ENCODE measurements around the gene MAP3K1. TPM values are rescaled to one million over a fixed set of nuclear protein-coding genes. Genes with fewer than 3 reads are reported as not detected.

The MAP3K1 gene
- total RNA-seq, 1 donor from 2014 or later, result 20.3 TPM

DNA sequence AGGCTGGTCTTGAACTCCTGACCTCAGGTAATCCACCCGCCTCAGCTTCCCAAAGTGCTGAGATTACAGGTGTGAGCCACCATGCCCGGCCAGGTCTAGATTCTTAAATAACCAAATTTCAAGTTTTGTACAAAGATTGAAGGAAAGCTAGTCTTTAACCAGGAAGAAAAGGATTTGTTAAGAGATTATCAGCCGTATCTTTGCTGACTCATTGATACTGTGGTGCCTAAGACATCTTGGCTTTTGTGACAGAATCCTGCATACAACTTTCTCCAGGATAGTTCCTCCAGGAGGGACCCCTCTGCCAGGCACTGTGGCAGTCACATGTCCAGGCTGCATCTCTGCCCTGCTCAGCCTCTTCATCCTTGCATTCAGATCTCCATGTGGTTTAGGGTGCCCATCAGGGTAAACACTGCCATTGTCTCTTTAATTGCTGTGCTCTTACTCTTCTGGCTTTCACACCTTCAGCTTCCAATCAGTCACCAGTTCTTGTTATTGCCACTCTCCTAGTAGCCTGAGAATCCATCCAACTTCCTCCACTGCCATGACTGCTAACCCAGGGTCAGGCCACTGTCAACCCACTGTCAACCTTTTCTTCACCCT, 10.0 kb downstream of the MAP3K1 start:
- H3K27me3 ChIP-seq, result no peaks in the 10 kb centered on the region
- no peak overlapping the region for H3K4me3 ChIP-seq
- H3K27ac ChIP-seq, result no peak overlapping the region
- intact Hi-C loops (cut with DNase I), result no loop called here
- DNase-seq (no peak), ATAC-seq (no peak)
- H3K36me3 ChIP-seq, result no peaks in the 10 kb centered on the region
- peaks cover 33% of the 10 kb centered on the region for H3K4me1 ChIP-seq
- TF ChIP-seq, protein P1, sequence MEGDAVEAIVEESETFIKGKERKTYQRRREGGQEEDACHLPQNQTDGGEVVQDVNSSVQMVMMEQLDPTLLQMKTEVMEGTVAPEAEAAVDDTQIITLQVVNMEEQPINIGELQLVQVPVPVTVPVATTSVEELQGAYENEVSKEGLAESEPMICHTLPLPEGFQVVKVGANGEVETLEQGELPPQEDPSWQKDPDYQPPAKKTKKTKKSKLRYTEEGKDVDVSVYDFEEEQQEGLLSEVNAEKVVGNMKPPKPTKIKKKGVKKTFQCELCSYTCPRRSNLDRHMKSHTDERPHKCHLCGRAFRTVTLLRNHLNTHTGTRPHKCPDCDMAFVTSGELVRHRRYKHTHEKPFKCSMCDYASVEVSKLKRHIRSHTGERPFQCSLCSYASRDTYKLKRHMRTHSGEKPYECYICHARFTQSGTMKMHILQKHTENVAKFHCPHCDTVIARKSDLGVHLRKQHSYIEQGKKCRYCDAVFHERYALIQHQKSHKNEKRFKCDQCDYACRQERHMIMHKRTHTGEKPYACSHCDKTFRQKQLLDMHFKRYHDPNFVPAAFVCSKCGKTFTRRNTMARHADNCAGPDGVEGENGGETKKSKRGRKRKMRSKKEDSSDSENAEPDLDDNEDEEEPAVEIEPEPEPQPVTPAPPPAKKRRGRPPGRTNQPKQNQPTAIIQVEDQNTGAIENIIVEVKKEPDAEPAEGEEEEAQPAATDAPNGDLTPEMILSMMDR (IDR thresholded peaks at IDR 0.05), result no peak
- H3K9me3 ChIP-seq, result no peaks in the 10 kb centered on the region

DNA sequence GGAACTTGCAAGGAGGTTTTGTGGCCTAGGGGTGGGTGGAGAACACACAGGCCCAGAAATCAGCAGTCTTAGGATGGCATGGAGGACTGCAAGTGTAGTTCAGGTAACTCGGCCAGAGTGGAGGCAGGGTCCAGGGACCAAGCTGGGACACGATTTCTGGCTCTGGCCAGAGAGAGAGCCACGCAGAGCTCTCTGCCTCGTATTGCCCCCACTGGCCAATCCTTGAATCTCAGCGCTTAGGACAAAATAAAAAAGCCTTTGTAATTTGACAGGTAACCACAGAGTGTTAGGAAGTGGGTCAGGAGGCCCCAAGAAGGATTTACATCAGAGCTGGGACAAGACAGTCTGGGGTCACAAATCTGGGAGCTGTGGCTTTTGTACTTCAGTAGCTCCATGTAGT, 11.7 kb downstream of the MAP3K1 start:
- ATAC-seq, result peak; percentile 43
- peaks cover 37% of the 10 kb centered on the region for H3K4me1 ChIP-seq

DNA sequence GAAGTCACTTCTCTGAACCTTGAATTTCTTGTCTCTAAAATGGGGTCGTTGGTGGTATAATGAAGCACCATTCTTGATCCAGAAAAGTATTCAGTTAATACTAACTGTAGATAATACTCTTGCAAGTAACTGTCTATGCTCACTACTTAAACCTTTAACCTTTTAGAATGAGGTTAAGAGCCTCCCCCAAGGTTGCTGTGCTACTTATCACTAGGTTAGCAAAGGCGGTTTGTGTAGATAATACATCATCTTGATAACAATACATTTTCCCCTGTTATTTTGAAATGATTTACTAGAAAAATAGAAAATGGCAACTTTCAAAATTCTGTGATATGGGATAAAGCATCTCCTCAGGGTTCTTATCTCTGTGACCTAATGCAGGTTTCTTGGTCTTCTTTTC, 12.6 kb downstream of the MAP3K1 start:
- no peaks in the 10 kb centered on the region for H3K9me3 ChIP-seq
- H3K4me3 ChIP-seq, result no peak overlapping the region
- no peak overlapping the region for H3K27ac ChIP-seq
- no peaks in the 10 kb centered on the region for H3K36me3 ChIP-seq
- ATAC-seq (no peak), DNase-seq (no peak)
- no peaks in the 10 kb centered on the region for H3K27me3 ChIP-seq
- intact Hi-C loops (cut with DNase I), result no loop called here
- TF ChIP-seq, protein P1 (IDR thresholded peaks at IDR 0.05), result no peak
- peaks cover 33% of the 10 kb centered on the region for H3K4me1 ChIP-seq

More for the DNA sequence above, 11.7 kb downstream of the MAP3K1 start:
- TF ChIP-seq, protein P1 (IDR thresholded peaks at IDR 0.05), result peak; percentile 17
- no peaks in the 10 kb centered on the region for H3K27me3 ChIP-seq
- H3K9me3 ChIP-seq, result no peaks in the 10 kb centered on the region
- intact Hi-C loops (cut with DNase I), result no loop called here
- no peak for DNase-seq
- H3K27ac ChIP-seq, result no peak overlapping the region
- H3K4me3 ChIP-seq, result no peak overlapping the region
- no peaks in the 10 kb centered on the region for H3K36me3 ChIP-seq

DNA sequence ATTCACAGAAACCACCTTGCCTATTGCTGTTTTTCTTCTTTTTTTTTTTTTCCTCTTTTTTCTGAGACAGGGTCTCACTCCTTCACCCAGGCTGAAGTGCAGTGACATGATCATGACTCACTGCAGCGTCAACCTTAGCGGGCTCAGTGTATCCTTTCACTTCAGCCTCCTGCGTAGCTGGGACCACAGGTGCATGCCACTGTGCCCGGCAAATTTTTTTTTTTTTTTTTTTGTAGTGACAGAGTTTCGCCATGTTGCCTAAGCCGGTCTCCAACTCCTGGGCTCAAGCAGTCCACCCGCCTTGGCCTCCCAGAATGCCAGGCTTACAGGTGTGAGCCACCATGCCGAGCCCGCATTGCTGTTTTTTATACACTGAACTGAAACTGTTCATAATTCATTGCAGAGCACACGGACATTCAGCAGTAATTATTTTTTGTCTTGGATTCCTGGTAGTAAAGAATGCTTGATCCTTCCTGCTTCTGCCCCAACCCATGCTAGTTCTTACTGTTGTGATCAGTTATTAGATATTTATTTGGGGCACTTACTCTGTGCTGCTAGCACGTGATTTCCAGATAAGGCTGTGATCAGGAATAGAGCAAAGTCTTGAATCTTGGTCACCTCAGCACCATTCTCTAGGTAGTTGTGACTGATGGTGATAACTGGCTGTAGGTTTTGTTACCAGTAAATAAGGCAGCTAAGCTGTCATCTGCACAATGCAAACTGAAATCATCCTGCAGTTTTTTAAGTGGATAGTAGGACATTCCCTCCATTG, 14.0 kb downstream of the MAP3K1 start:
- intact Hi-C loops (cut with DNase I), result no loop called here
- DNase-seq, result no peak
- TF ChIP-seq, protein P1 (IDR thresholded peaks at IDR 0.05), result no peak
- H3K27me3 ChIP-seq, result no peaks in the 10 kb centered on the region
- H3K36me3 ChIP-seq, result no peaks in the 10 kb centered on the region
- H3K4me3 ChIP-seq, result no peak overlapping the region
- no peaks in the 10 kb centered on the region for H3K9me3 ChIP-seq
- ATAC-seq, result no peak
- H3K4me1 ChIP-seq, result peaks cover 25% of the 10 kb centered on the region
- H3K27ac ChIP-seq, result no peak overlapping the region

DNA sequence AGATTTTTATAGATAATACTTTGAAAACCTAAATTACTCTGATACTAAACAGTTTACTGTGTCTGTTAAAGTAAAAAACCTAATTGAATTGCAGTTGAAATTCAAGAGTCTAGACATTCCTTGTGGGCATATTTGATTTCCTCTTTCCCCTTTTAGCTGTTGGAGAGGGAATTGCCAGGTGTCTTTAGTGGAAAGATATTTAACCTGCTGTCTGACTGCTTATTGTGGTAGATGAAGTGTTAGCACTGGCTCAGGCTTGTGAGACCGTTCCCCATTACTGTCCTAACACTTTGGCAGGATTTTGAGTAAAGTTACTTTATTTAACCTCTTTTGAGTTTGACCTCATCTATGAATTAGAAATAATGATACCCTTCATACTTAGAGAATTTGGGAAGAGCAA, 16.4 kb downstream of the MAP3K1 start:
- no peak overlapping the region for H3K27ac ChIP-seq
- H3K4me1 ChIP-seq, result peaks cover 20% of the 10 kb centered on the region
- no peaks in the 10 kb centered on the region for H3K9me3 ChIP-seq
- ATAC-seq, result no peak
- no peak for DNase-seq
- intact Hi-C loops (cut with DNase I), result no loop called here
- TF ChIP-seq, protein P1 (IDR thresholded peaks at IDR 0.05), result no peak
- H3K27me3 ChIP-seq, result no peaks in the 10 kb centered on the region
- H3K36me3 ChIP-seq, result no peaks in the 10 kb centered on the region
- H3K4me3 ChIP-seq, result no peak overlapping the region

Measured in upper lobe of right lung (tissue), 1 donor.